MV-4-11 (cell line): ENCODE data around the gene CD320.

Experiments used
- DNase-seq: peaks from one replicate; lab custom pipeline; 2025; lab: John Stamatoyannopoulos, UW

The CD320 gene

GRCh38 chr19:8254286-8255001 lies 53.7 kb downstream of the CD320 start:
- no peak for DNase-seq

DNA sequence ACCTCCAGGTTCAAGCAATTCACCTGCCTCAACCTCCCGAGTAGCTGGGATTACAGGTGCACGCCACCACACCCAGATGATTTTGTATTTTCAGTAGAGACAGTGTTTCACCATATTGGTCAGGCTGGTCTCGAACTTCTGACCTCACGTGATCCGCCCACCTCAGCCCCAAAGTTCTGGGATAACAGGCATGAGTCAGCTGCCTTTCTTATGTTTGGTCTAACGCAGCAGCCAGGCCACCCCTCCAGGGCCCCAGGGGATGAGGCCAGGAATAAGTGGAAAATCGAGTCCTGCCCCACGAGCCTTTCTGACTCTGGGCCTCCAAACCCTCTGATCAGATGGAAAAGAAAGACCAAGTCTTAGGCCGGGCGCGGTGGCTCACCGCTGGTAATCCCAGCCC lies 54.5 kb downstream of the CD320 start:
- no peak for DNase-seq

- DNase-seq: peak; percentile 71
Observed at GRCh38 chr19:8252922-8253589, 55.1 kb downstream of the CD320 start.
